Measurements from ENCODE around the gene DDX39B.

- TF ChIP-seq CTCF (IDR thresholded peaks at IDR 0.05 in 2 of 3, conservative IDR thresholded peaks at IDR 0.05 in 1 of 3; ENCODE audit: insufficient read depth in 2 of 3, low read depth in 1 of 3, low read length in 3 of 3) (no peak), GATAD2B (IDR thresholded peaks at IDR 0.05; ENCODE audit: borderline replicate concordance) (peak; percentile 79), NR3C1 (CRISPR knock-in tag; IDR thresholded peaks at IDR 0.05) (no peak), ZNF324 (CRISPR knock-in tag; IDR thresholded peaks at IDR 0.05) (no peak), FOXP4 (CRISPR knock-in tag; IDR thresholded peaks at IDR 0.05; ENCODE audit: borderline replicate concordance) (no peak), POLR2AphosphoS5 (IDR thresholded peaks at IDR 0.05; ENCODE audit: control insufficient read depth, insufficient read depth, low read depth, low read length) (peak; percentile 90), EP300 (IDR thresholded peaks at IDR 0.05; ENCODE audit: low read length) (peak; percentile 35; the same call in 1 of the 2 replicates), ZNF253 (CRISPR knock-in tag; conservative IDR thresholded peaks at IDR 0.05) (no peak), NFRKB (IDR thresholded peaks at IDR 0.05; ENCODE audit: low read depth) (peak; percentile 100), MEF2A (IDR thresholded peaks at IDR 0.05; ENCODE audit: control insufficient read depth, low read depth, low read length) (no peak)
Observed at GRCh38 chr6:31541658-31542521, at the start of gene DDX39B.
